Measurements from ENCODE around the gene PER2.
A peak's percentile ranks its signal among the peaks of the same experiment; 100 is the strongest.
"Not testable (repeated sequence)": the region's sequence is repeated elsewhere in the genome, so short reads cannot be mapped to it uniquely, and the experiment has no call there.

The PER2 gene, protein sequence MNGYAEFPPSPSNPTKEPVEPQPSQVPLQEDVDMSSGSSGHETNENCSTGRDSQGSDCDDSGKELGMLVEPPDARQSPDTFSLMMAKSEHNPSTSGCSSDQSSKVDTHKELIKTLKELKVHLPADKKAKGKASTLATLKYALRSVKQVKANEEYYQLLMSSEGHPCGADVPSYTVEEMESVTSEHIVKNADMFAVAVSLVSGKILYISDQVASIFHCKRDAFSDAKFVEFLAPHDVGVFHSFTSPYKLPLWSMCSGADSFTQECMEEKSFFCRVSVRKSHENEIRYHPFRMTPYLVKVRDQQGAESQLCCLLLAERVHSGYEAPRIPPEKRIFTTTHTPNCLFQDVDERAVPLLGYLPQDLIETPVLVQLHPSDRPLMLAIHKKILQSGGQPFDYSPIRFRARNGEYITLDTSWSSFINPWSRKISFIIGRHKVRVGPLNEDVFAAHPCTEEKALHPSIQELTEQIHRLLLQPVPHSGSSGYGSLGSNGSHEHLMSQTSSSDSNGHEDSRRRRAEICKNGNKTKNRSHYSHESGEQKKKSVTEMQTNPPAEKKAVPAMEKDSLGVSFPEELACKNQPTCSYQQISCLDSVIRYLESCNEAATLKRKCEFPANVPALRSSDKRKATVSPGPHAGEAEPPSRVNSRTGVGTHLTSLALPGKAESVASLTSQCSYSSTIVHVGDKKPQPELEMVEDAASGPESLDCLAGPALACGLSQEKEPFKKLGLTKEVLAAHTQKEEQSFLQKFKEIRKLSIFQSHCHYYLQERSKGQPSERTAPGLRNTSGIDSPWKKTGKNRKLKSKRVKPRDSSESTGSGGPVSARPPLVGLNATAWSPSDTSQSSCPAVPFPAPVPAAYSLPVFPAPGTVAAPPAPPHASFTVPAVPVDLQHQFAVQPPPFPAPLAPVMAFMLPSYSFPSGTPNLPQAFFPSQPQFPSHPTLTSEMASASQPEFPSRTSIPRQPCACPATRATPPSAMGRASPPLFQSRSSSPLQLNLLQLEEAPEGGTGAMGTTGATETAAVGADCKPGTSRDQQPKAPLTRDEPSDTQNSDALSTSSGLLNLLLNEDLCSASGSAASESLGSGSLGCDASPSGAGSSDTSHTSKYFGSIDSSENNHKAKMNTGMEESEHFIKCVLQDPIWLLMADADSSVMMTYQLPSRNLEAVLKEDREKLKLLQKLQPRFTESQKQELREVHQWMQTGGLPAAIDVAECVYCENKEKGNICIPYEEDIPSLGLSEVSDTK (N-terminal part only)

DNA sequence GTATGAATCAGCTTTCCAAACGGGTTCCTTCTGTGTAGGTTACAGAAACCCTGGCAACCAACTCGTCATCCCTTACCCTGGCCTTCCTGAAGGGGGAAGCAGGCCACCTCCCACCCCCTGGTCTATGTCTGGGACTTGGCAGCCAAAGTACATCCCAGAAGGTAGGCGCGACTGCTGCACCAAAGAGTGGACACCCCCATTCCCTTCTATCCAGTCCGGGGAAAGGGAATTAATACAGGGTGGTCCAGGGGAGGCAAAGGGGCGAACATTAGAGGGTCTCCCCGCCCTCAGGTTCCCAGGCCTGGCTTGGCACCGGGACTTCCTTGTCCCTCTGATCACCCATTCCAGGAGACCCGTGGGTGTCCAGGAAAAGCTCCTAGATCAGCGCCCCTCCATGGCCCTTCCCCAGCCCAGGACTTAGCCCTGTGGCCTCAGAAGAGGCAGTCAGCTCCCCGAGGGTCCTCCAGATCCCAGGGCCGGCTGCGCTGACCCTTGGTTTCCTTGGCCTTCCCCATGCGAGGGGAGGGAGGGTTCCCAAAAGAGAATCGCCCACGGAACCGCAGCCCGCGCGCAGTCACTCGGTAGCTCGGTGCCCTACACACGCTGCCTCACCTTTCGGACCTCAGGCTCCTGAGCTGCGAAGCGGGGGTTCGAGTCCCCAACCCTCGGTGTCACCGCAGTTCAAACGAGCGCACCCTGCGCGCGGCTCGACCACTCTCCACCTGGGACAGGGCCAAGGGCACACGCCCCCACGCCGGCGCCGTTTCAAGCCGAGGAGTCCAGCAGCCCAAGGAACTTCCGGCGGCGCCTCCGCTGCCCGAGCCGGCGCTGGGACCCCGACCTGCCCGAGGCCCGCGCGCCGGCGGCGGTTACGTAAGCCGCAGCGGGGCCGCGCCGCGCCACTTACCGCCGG is at the start of gene PER2:
PER2 (minus strand) TSS at position 874 of the 913 bp plus-strand sequence. CDS start 10,674 bp downstream, outside the sequence.
- peak; percentile 62 for DNase-seq

DNA sequence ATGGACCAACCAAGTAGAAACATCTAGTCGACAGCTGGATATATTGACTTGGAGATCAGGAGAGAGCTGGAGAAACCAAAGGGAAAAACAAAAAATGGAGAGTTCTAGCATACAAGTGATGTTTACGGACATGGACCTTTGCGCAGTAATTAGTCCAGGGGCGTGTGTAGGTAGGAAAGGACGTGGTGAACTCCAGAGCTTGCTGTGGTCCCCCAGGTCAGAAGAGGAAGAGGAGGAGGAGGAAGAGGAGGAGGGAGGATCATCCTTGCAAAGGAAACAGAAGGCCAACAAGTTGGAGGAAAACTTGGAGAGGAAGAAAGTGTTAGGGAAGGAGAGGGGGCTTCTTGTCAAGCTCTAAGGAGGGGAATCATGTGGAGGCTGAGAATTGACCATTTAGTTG is 49.4 kb upstream of the PER2 start:
- DNase-seq: no peak

DNA sequence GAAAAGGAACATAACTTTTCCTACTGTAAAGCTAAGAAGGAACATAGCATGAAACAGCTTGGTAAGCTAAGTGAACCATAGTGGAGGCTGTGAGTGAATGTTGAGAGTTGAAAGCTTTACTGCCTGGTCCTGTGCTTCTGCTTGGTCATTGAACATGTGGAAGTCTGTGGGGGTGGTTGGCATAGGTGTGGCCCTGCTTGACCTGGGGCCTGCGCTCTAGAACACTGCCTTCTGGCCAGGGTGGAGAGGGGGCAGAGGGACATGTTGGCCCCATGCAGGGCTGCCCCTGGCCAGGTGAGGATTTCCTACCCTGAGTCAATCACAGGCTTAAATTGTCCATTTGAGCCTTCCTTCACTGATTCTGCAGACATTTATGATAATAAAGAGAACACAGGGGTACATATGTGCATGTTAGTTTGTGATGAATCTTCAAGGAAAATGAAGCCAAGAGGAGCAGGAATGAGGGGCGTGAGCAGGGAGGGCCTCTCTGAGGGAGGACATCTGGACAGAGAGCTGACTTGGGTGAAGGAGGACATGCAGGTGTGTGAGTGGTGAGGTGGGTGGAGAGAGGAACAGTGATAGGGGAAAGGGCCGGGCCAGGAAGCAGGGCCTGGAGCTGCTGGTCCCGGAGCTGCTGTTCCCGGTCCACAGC is 48.5 kb upstream of the PER2 start:
- no peak for DNase-seq

DNA sequence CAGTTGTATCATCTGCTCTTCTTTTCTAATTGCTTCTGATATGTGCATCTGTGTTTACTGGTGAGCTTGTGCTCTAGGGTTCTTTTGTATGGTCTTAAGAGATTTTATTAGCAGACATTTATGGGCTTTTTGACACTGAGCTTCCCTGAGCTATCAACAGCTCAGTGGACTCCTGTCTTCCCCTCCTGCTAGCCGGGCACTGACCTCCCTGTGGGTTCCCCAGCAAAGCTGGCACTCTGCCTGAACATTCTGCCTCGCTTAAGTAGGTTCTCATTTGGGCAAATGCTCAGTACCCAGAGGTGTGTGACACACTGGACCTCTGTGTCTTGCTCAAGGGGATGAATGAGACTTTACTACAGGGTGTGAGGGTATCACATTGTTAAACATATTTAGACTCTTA is 47.7 kb upstream of the PER2 start:
- no peak for DNase-seq

DNA sequence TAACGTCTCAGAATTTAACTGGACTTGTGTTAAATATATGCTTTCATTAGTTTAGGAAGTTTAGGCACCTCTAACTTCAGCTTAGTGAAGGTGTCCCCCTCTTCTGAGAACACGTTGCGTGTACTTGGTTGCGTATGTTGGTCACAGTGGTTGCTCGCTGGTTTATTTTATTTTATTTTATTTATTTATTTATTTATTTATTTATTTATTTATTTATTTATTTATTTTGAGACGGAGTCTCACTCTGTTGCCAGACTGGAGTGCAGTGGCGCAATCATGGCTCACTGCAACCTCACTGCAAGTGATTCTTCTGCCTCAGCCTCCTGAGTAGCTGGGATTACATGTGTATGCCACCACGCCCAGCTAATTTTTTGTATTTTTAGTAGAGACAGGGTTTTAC is 47.2 kb upstream of the PER2 start:
- not testable (repeated sequence) for DNase-seq

DNA sequence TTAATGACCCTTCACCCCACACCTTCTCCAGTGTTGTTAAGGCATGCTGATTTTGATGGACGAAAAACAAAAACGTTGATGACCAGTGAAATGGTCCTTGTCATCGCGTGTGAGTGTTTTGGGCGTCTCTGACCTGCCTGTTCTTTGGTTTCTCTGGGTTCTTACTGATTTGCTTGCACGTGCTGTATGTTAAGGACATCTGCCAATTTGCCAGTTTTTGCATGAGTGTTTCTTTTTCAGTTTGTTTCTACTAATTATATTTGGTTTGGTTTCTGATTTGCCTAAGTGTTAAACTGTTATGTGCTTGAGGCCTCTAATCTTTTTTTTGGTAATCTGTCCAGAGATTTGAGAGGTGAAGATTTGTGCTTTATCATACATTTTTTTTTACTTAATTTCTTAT is 46.5 kb upstream of the PER2 start:
- DNase-seq: no peak

DNA sequence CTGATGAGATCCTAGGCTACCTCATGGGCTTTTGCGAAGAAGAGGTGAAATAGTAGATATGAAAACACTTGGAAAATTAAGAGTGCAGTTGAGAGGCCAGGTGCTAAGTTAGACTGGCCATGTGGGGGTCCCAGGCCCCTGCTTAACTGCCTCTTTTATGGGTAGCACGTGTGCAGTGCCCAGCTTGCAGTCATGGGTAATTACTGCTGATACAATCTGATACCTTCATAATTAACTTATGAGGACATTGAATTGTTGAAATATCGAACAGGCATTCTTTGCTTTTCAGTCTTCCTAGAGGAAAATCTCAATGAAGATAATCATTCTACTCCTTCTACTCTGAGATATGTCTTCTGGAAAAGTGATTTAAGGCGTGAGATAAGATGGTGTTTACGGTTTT is 43.5 kb upstream of the PER2 start:
- DNase-seq: no peak

DNA sequence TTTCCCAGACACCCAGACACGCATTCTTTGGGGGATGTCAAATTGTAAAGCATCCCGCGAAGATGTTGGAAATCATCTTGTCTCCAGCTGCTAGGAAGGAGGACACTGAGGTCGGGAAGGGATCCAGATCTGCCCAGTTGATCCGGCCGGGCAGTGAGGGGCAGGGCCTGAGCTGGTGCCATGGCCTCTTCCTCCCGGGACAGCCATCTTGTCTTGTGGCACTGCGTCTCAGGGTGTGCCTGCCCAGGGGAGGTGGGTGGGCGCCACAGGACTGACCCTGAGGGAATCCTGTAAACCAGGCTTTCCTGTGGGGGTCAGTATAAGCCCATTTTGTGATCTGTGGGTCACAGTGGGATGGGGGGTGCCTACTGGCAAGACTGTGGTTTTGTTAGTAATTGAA is 42.0 kb upstream of the PER2 start:
- no peak for DNase-seq

DNA sequence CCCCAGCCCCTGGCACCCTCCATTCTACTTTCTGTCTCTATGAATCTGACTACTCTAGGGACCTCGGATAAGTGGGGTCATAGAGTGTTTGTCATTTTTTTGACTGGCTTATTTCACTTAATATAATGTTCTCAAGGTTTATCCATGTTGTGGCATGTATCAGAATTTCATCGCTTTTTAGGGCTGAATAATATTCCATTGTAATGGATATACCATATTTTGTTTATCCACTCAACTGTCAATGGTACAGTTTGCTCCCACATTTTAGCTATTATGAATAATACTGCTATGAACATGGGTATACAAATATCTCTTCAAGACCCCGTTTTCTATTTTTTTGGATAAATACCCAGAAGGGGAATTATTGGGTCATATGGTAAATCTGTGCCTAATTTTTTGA is 39.3 kb upstream of the PER2 start:
- DNase-seq: no peak

DNA sequence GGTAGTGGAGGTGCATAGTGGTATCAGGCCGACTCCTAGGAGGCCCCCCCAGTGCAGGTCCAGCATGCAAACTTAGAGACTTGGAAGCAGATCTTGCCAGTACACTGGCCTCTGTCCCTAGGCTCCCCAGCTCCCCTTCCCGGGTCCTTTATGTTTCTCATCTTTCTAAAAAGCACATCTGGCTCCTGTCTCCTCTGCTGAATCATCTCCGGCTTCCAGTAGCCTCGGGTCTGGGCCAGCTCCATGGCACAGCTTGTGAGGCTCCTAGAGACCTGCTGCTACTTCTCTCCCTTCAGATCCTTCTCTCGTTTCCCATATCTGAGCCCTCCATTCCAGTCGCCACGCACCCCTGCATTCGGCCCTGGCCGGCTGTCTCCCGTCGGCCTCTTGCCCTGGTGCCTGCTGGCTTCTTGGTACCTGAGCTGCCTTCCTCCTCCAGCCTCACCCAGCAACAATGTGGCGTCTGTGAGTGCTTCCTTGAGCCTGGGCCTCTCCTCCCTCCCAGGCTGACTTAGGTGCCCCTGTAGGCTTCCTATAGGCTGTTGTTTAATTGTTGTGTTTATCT is 38.5 kb upstream of the PER2 start:
- no peak for DNase-seq

DNA sequence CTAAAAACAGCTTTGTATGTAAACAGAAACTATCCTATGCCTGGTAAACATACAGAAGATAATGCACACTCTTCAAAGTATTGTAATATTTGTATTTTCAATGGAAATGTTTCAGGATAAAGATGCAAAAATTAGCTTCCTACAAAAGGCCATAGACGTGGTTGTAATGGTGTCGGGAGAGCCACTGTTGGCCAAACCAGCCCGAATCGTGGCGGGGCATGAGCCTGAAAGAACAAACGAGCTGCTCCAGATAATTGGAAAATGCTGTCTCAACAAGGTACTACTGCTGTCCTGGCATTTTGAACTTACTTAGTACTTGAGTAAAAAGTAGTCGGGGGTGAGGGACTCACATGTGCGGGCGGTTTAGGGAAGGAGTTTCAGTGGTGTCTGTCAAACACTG is 37.3 kb upstream of the PER2 start:
- DNase-seq: no peak

DNA sequence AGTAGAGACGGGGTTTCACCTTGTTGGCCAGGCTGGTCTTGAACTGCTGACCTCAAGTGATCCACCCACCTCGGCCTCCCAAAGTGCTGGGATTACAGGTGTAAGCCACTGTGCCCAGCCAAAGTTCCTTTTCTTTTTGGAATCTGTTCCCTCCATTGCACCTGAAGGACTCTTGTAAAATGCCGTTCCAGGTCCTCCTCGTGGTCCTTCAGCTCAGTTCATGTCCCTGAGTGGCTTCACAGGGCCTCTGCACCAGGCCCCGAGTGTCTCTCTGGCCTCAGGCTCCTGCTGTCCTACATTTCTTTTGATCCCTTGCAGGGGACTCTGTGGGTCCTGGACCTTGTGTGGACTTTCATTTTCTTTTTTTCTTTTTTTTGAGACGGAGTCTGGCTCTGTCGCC is 35.8 kb upstream of the PER2 start:
- DNase-seq: not testable (repeated sequence)

DNA sequence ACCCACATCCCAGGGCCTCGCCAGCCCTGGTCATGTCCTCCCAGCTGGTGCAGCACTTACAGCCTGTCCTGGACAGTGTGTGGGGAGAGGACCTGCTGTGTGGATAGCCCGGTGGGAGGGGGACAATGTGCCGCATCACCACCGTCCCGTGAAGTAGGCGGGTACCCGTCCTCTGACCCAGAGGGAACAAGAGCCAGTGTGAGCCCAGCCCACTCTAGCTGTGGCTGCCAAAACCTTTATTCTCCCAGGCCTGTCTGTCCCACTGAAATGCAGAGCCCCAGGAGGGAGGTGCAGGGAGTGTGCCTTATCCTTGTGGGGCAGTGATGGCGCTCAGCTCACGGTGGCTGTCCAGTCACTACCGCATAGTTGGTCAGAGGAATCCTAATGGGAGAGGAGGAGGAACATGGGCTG is 33.6 kb upstream of the PER2 start:
- no peak for DNase-seq

DNA sequence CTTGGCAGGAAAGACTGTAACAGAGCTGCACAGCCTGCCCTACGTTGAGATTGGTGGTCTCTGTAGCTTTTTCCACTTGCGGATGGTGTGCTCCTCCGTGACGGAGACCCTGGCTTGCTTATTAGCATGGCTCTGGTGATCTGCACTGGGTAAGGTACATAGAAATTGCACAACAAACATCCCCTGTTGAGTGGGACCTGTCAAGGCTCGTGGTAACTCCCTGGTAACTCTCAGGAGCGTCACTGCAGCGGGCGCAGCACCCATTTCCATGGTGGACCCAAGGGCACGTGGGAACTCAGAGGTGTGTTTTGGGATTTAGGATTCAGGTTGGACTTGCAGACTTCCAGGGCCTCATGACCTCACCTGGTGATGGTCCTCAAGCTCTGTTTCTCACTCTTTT is 33.1 kb upstream of the PER2 start:
- DNase-seq: no peak

DNA sequence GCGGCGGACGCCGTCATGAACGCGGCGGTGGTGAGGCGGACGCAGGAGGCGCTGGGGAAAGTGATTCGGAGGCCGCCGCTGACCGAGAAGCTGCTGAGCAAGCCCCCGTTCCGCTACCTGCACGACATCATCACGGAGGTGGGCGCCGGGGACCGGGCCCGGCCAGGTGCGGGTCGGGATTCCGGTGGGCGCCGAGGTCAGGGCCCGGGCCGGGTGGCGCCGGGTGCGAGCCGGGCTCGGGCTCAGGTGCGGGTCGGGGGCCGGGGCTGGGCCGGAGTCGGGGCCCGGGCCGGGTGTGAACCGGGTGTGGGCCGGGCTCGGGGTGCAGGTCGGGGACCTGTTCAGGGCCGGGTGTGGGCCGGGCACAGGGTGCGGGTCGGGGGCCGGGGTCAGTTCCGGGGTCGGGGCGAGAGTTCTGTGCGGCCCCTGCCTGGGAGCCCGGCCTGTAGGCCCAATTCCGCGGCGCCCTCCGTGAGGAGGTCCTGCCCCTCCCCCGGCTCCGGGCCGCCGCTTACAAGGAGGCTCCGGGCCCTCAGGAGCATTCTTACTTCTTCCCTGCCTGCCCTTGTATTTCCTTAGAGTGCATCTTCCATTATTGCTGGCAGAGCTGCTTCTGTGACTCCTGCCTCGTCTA is 32.4 kb upstream of the PER2 start:
- DNase-seq: no peak

DNA sequence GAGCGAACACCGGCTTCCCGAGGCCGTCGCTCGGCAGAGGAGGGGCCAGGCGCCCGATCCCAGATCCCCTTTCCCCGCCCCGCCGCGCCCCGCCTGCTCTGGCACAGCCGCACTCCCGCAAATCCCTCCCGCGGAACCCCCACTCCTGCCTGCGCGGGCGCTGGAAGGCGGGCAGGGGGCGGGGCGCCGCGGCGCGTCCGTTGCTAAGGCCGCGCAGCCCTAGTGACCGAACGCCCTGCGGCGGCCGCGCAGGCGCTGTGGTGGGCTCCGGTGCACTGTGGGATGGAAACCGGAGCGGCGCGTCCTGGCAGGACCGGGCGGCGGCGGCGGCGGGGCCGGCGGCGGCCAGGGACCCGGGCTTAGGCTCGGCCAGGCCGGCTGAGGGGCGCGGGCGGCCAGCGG is 31.8 kb upstream of the PER2 start, which contains the start of gene TRAF3IP1:
TRAF3IP1 (plus strand) TSS at position 273 of the 402 bp plus-strand sequence. CDS start 145 bp downstream, outside the sequence.
- DNase-seq: peak; percentile 87

DNA sequence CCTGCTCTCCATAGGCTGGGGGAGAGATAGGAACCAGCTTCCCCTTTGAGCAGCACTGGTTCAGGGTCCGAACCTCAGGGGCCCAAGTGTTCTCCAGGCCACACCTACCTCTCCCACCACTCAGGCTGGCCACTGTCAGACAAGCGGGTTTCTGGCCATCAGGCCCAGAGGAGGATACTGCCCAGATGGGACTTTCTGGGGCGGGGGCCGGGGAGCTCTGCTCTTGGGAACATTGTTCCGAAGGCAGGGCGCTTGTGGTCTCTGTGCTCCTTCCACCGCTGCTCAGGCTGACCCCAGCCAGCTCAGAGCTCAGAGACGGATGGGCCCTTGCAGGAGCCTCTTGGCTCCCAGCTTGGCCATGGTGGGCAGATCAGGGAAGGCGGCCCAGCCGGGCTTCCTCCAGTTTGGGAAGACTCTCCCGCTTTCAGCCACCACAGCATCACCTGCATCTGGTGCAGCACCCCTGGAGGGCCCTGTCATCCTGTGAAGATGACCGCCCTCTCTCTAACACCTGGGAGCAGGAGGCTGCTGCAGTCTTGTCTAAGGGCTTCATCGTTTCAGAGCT is 26.7 kb upstream of the PER2 start:
- DNase-seq: no peak

DNA sequence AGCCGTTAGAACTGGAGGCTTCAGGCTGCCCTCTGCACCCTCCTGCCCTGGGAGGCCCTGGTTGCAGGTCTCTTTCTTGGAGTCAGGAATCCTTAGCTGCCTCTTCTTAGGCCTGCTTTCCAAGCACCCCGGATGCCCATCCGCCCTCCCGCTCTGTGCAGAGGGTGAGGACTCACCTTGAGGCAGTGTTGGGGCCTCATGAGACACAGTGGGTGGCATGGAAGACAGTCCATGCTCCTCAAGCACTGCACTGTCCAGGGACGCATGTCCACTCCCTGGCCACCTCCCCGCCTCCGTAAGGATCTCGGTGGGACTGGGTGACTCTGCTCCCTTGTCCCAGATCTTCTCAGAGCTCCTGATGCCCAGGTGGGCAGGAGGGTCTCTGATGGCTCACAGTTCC is 26.2 kb upstream of the PER2 start:
- no peak for DNase-seq

DNA sequence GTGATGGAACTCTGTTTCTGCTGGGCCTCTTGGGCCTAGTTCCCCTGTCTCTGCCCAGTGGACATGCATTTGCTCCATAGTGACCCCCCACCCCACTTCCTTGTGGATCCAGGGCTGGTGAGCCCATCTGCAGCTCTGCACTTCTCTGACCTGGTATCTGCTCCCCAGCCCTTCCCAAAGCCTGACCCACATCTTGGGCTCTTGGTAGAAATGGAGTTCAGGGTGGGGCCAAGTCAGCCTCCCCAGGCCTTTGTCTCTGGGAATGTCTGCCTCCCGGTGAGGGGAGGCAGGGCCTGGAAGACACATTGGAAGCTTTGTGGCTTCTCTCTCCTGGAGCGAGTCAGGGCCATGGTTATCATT is 25.6 kb upstream of the PER2 start:
- no peak for DNase-seq

DNA sequence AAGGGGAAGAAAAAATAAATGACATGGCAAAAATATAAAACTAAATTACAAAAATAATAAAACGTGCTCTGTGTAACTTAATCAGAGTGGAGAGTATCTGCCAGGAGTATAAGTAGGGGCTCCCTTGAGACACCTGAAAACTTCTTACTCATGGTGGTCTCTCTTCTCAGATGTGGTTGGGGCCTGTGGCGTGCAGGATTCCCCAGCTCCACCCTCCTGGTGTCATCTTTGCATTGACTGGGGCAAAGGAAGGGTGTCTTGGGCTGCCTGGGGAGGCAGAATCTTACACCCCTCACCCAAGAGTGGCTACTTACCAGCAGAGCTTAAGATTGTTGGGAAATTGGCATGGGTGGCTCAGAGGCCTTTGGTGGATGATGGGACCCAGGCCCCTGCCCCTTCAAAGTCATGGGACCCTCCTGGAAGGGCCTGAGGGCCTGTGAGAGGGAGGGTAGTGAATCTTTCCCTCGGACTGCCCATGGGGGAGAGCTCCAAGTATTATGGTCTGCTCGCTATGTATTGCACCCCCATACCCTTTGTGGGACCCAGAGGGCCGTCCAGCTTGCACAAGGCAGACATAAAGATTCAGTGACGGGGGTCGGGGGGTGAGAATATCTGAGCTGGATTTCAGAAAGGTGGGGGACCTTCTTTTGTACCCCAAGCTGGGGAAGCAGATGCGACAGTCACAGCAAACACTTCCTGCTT is 25.0 kb upstream of the PER2 start:
- no peak for DNase-seq

Measured in activated CD4-positive, alpha-beta T cell treated with anti-CD3 and anti-CD28 coated beads for 48 hours (primary cell).